Cardiac septum (tissue), 1 donor: ENCODE results near the gene RTN4. TPM values are rescaled to one million over a fixed set of nuclear protein-coding genes. Genes with fewer than 3 reads are reported as not detected.
"Not testable (repeated sequence)": the region's sequence is repeated elsewhere in the genome, so short reads cannot be mapped to it uniquely, and the experiment has no call there.

ENCODE experiments used
- DNase-seq: peaks from one replicate; pipeline ENCODE4 v3.0.0-alpha.2; 2020; ENCODE audit warnings: low spot score
- intact Hi-C: fragments of 100-400 bp; cut with DNase I; formaldehyde crosslinking; loops from one replicate; pipeline ENCODE4 v1.14.0; 2022
- total RNA-seq: library from RNA; stranded (reverse); fragmentation: NEBNext Ultra II Directional; extraction: Animal tissue kit (Norgen Biotek cat#: 25700); gene quantifications from one replicate; pipeline ENCODE4 v1.2.1, GENCODE V29; 2021
- donor health status: DM: no; HTN: no; CAD: no.

Gene RTN4
- total RNA-seq, 1 donor from 2014 or later: 174 TPM

DNA sequence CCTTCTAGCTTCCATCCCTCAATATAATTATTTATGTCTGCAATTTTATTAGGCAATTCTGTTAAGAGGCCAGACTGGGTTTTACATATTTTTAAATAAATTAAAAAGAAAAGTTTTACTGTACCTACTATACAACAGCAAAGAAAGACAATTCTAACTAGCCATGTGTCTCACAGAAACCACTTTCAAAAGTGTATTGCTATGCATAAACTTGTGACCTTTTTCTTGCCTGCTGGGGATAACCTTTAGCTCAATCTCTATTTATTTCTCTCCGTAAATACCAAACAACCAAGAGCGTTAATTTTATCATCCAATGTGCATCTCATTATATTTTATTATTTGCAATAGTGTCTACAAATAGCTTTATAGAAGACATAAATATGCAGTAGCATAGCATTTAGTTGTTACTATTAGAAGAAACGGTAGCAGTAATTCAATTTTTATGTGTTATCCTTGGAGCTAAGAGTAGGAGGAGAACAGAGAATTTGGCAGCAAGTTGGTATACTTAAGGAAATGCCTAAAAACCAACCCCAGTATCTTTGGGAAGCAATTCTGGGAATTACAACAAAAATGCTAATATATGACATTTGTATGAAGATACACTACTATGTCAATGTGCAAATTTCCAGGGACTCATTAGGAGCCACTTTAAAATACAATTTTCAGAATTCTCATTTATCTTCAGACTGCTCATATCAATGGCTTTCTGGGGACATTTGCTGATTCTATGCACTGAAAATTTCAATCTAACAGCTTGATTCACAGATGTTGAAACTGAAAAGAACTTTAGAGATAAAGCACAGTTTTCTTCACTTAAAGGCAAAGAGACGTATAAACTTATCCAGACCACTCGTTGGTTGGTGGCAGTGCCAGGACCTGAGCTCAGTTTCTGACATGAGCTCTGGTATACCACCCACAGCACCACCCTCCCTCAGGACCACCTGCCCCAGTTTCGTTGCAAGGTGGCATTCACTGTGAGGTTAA lies 23.0 kb upstream of the RTN4 start:
- no peak for DNase-seq
- intact Hi-C loops: no loop called here

DNA sequence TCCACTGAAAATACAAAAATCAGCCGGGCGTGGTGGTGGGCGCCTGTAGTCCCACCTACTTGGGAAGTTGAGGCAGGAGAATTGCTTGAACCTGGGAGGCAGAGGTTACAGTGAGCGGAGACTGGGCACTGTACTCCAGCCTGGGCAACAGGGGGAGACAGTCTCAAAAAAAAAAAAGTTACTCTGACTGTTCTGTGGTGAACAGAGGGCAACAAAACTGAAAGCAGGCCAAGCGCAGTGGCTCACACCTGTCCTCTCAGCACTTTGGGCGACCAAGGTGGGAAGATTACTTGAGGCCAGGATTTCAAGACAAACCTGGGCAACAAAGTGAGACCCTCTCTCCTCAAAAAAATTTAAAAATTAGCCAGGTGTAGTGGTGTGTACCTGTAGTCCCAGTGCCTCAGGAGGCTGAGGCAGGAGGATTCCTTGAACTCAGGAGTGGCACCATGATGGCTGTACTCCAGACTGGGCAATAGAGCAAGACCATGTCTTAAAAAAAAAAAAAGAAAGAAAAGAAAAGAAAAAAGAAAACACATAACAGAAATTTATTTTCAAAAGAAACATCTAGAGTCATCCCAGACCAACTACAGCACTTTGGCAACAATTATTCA lies 13.6 kb upstream of the RTN4 start:
- intact Hi-C loops: no loop called here
- no peak for DNase-seq

DNA sequence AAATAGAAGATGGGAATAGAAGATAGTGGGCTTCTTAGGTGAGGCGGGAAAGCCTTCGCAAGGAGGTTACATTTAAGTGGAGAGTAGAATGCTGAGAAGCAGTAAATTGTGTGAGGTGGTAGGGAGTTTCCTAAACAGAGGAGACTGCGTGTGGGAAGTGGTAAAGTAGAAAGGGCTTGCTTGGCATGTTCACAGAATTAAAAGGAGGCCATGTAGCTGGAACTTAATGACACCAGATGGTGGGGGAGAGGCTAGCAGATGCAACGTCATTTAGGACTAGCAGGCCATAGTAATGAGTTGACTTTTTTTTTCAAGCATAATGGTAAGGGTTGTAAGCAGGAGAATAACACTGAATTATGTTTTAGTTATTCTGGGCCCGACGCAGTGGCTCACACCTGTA lies 13.0 kb upstream of the RTN4 start:
- no peak for DNase-seq
- intact Hi-C loops: no loop called here

DNA sequence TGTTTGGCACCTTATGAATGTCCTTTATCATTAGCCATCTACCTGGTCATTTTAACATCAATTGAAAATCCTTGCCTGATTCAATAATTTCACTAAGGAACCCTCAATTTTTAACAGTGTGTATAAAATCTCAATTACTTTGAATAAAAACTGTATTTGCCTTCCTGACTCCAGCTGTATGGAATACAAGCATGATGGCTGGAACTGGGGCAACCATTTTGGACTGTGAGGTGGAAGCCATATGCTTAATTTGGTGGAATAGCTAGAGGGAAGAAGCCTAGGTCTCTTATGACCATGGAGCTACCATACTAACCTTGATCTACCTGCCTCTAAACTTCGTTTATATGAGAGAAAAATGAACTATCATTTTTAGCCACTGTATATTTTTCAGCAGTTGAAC lies 12.5 kb upstream of the RTN4 start:
- intact Hi-C loops: no loop called here
- DNase-seq: no peak

DNA sequence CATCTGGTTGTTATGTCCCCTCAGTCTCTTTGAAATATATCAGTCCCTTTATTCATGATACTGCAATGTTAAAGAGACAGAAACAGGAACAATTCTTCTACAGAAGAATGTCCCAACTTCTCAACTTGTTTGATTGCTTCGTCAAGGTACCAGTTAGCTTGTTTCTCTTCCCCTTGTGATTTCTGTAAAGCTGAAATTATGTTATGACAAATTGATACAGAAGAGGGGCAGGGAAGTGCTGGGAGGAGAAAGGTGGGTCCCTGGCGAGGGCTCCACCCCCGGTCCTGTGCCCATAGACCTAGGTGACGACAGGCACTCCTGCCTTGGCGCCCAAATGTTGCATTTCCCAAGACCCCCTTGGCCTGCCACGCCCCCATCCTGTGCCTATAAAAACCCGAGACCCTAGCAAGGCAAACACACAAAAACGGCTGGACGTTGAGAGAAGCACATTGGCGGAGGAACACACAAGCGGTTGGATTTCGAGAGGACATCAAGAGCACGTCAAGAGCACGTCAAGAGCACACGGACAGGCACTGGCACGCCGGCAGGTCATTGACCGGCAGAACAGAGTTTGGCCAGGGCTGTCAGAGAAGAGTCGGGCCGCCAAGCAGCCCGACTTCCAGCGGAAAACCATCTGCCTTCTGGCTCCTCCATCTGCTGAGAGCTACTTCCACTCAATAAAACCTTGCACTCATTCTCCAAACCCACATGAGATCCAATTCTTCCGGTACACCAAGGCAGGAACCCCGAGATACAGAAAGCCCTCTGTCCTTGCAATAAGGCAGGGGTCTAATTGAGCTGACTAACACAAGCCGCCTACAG lies 11.5 kb upstream of the RTN4 start:
- DNase-seq: no peak
- intact Hi-C loops: no loop called here

DNA sequence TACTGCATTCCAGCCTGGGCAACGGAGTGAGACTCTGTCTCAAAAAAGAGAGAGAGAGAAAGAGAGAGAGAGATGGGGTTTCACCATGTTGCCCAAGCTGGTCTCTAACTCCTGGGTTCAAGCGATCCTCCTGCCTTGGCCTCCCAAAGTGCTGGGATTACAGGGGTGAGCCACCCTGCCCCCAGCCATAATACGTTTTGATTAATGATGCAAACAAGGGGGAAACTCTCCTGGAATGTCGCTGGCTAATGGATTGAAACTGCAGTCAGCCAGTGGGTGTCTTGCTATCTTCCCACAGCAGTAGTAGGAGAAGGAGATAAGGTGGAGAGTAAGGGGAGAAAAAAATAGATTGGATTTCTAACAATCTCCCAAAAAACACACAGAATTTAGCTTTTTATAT lies 9.5 kb upstream of the RTN4 start:
- intact Hi-C loops: no loop called here
- DNase-seq: no peak

DNA sequence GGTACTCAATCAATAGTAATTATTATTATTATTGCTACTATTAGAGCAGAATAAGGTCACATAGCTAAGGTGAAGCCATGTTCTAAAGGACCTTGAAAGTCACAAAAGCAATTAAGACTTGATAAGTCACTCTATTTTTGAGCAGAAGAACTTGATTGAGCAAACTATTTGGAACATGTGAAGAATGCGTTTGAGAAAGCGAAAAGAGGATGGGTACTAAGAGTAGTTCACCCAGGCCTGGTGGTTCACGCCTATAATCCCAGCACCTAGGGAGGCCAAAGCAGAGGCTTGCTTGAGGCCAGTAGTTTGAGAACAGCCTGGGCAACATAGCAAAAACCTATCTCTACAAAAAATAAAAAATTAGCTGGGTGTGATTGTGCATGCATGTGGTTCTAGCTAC lies 7.2 kb upstream of the RTN4 start:
- no peak for DNase-seq
- intact Hi-C loops: no loop called here

DNA sequence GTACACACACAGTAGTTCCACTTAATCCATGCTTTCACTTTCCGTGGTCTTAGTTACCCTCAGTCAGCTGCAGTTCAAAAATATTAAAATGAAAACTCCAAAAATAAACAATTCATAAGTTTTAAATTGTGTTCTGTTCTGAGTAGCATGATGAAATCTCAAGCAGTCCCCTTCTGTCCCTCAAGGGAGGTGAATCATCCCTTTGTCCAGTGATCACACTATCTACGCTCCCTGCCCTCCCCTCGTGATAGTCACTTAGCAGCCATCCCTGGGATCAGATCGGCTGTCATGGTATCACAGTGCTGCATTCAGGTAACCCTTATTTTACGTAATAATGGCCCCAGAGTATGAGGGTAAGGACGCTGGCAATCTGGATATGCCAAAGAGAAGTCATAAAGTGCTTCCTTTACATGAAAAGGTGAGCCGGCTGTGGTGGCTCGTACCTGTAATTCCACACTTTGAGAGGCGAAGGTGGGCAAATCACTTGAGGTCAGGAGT lies 5.8 kb upstream of the RTN4 start:
- intact Hi-C loops: no loop called here

DNA sequence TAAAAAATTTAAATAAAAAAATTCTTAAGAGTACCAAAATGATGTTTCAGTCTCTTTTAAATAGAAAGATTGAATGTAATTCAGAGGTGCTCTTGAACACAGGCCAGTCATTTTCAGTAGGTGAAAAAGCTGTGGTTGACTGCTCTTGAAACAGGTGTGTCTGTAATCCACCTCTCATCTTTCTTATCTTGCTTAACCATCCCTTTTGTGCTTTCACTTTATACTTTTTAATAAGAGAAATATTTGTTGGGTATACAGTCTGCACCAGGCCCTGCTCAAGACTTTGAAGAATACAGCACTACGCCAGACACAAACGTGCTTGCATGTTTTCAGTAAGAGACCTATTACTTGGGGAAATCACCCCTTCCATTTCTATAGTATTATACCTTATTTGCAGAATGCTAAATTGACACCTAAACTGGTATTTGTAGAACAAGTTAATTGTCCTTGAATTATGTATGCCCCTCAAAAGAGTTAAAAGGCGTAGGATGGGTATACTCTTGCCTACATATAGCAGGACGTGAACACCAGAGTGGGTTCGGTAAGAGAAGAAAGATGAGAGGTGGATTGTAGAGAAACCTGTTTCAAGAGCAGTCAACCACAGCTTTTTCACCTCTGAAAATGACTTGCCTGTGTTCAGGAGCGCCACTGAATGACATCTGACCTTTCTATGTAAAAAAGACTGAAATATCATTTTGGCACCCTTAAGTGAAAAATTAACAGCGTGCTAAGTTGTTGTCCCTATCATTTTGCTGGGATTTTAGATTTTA lies 4.0 kb upstream of the RTN4 start:
- intact Hi-C loops: no loop called here
- DNase-seq: no peak

More for the DNA sequence above, 5.8 kb upstream of the RTN4 start:
- DNase-seq: no peak

DNA sequence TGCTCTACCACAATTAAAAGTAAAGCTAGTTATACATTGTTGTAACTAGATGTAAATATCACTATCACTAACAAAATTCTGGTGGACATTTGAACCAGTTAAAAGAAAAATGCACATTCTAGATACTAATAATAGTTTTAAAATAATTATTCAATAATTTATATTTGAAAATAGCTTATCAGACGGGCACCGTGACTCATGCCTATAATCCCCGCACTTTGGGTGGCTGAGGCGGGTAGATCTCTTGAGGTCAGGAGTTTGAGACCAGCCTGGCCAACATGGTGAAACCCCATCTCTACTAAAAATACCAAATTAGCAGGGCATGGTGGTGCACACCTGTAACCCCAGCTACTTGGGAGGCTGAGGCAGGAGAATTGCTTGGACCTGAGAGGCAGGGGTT lies 3.0 kb upstream of the RTN4 start:
- DNase-seq, intact Hi-C loops: not testable (repeated sequence)

DNA sequence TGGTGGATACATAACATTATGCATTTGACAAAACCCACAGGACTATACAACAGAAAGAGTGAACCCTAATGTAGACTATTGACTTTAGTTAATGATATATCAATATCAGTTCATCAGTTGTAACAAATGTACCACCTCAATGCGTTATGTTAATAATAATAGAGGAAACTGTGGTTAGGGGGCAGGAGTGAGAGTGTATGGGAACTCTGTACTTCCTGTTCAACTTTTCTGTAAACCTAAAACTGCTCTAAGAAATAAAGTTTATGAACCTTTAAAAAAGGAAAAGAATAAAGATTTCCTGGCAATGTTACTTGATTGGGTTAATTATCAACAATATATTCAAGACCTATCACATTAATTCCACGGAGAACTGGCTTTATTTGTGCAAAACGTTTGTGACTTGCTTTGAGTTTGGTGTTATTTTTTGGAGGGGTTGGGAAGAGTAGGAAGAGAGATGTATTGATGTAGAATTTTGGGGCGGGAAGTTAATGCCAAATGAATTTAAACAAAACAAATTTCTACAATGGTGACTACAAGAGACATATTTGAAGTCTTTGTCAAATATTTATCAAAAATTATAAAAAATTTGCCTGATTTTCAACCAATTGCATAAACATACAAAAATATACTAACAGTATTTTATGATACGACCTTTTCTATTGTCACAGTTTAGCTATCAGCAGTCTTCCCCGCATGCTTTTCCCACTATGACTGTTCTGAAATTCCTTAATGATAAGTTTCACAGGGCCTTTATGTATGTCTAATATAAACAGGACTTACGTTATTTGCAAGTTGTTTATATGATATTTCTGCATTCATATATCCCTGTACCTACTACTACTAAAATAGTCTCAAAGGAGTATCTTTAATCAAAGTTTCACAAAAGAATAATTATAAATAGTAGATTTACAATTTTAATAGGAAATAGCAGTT lies 2.1 kb upstream of the RTN4 start:
- intact Hi-C loops: no loop called here

DNA sequence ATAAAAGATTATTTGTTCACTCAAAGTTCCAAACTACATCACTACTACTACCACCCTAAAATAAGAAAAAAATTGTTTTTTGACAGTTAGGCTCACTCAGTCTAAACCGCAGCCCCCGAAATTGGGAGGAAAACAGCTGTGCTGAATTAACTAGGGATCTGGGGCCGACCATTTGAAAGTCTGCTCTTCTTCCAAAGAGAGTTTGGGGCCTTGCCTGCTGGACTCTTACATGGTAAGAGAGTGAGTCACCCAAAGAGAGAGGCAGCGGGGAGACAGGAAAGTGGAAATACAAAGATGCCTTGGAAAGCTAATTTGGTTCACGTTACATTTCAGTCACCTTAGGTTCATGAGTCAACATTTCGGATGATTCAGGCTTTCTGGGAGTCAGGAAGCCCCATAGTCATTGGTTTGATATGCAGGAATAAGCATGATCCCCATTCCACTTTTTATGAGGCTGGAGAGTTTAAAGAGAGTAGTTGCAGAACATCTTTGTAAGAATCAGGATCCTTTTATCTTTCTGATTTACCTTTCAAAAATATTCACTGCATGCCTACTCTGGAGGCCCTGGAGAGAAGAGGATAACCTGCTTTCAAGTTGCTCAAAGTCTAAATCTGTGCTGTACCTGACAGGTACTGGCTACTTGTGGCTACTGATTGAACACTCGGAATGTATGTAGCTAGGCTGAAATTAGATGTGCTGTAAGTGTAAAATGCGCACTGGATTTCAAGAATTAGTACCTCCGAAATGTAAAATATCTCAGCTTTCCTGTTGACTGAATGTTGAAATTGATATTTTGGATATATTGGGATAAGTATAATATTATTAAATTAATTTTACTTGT lies 995 bp upstream of the RTN4 start:
- intact Hi-C loops: loop anchor here (2.0 kb wide), 2 partner anchors 62 to 70 kb away; no protein-coding TSS in a partner anchor
- DNase-seq: no peak

More for the DNA sequence above, 2.1 kb upstream of the RTN4 start:
- DNase-seq: no peak

DNA sequence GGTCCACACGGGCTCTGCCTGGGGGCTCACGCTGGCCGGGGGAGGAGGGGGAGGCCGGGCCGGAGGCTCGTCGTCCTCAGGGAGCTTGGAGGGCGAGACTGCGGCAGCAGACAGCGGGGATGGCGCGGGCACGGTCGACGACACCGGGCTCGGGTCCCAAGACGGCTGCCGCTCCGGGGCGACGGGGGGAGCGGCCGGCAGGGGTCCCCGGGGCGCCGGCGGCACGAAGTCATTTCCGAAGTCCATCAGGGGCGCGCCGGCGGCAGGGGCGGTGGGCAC lies 491 bp downstream of the RTN4 start:
- intact Hi-C loops: loop anchor here (2.0 kb wide), 4 partner anchors 35 to 119 kb away; no protein-coding TSS in a partner anchor
- peak; percentile 79 for DNase-seq

DNA sequence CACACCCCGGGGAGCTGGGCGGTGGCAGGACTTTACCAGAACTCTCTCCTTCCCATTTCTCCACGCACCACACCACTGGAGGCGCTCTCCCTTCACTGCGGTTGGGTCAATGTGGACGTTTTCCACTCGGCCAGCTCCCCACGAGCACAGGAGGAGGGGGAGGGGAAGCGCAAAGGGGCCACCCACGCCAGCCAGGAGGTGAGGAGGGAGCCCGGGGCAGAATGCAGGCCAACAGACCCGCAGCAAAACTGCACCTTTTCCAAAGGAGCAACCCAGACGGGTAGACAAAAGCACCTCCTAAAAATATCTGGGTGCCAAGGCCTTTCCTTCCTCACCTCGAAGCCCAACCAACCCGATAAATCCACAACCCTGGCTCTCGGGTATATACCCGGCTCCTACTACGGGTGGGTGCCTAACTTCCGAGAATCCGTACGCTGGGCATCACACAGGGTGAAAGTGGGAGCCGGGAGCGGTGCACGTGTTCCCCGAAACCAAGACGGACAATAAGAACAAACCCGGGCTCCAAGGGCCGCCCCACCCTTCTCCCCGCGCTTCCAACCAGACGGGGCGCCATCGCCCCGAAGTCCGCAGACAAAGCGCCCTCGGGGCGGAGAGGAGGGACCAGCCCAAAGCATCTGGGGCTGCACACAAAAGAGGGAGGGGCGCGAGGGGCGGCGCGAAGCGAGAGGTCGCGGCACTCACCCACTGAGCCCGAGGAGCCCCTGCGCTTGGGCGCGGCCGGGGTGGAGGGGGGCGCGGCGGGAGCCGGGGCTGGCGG lies 1.0 kb downstream of the RTN4 start:
- DNase-seq: peak; percentile 96
- intact Hi-C loops: loop anchor here (2.0 kb wide), 2 partner anchors 34 to 120 kb away; no protein-coding TSS in a partner anchor

DNA sequence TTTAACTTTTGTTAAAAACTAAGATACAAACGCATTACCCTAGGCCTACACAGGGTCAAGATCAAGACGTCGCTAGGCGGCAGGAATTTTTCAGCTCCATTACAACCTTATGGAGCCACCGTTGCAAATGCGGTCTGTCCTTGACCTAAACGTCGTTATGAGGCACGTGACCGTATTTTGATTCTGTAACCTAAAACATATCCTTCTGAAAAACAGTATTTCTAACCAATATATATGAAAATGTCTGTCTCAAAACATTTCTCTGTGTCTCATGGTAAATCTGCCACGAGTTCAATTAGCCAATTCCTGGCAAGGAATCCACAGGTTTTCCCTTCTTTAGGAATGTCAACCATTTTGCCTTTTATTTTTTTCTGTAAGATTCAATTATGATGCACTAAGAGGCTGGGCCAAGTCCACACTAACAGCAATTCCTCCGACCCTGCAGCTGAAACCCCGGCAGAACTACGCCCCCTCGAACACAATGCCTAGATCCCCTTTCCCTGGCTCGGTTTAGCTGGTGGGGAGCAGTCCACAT lies 1.7 kb downstream of the RTN4 start:
- intact Hi-C loops: loop anchor here (2.0 kb wide), 2 partner anchors 34 to 120 kb away; no protein-coding TSS in a partner anchor
- no peak for DNase-seq

DNA sequence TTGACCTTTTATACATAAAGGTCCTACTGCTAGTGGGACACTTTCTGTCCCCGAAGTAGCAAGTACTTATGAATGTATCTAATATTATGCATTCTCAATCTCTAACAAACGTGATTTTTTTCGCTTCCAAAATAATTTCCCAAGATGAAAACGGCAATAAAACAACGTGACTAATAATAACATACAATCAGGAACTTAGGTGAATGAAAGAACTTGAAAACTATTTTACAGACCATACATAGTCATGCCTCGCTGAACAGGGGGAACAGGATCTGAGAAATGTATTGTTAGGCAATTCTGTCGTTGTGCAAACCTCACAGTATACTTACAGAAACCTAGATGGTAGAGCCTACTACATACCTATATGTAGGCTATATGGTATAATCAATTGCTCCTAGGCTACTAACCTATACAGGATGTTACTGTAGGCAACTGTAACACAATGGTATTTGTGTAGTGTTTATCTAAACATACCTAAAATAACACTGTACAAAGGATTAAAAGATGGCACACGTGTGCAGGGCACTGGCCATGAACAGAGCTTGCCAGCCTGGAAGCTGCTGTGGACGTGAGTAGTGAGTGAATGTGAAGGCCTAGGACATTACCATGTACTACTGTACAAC lies 2.5 kb downstream of the RTN4 start:
- DNase-seq: no peak
- intact Hi-C loops: loop anchor here (2.0 kb wide), 2 partner anchors 33 to 121 kb away; no protein-coding TSS in a partner anchor
